MM.1S (cell line): Measurements from ENCODE around the gene SEPTIN11.

ENCODE experiments used
- CTCF ChIP-seq: fragments of 300-600 bp; sonication (generic); IDR thresholded peaks from 2 replicates; pipeline ENCODE4 v1.5.1; 2016; ENCODE audit warnings: antibody characterized with exemption, low read length, mixed read lengths
- EZH2 ChIP-seq: fragments of 300-600 bp; sonication (generic); optimal IDR thresholded peaks from 2 replicates; pipeline ENCODE3; 2017; ENCODE audit warnings: low read depth, mild to moderate bottlenecking, antibody characterized with exemption, low read length, mixed read lengths
- EZH2phosphoT487 ChIP-seq: fragments of 300-600 bp; sonication (generic); IDR thresholded peaks from 2 replicates; pipeline ENCODE4 v1.6.1; 2018; ENCODE audit warnings: antibody characterized with exemption, low read length

GRCh38 chr4:76920715-76921114 is 28.8 kb upstream of the SEPTIN11 start:
- no peak for TF ChIP-seq CTCF
- TF ChIP-seq EZH2: no peak
- no peak for TF ChIP-seq EZH2phosphoT487
